GM12872 (cell line): ENCODE results near the gene DIP2A.

ENCODE experiments used
- TF ChIP-seq, protein P1 (sequence below): IDR thresholded peaks from 3 replicates; pipeline ENCODE4 v1.5.1; 2011; ENCODE audit warnings: low read depth, mild to moderate bottlenecking, low read length, moderate library complexity; ENCODE audit not compliant: insufficient read depth

Gene DIP2A

DNA sequence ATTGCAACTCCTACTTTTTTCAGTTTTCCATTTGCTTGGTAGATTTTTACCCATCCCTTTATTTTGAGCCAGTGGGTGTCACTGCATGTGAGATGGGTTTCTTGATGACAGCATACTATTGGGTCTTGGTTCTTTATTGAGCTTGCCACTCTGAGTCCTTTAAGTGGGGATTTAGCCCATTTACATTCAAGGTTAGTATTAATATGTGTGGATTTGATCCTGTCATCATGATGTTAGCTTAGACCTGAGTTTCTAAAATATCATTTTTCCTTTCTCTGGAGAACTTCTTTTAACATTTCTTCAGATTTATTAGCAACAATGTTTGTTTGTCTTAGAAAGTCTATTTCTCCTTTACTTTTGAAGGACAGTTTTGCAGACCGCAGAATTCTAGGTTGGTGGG, 158.0 kb downstream of the DIP2A start:
- TF ChIP-seq, protein P1, sequence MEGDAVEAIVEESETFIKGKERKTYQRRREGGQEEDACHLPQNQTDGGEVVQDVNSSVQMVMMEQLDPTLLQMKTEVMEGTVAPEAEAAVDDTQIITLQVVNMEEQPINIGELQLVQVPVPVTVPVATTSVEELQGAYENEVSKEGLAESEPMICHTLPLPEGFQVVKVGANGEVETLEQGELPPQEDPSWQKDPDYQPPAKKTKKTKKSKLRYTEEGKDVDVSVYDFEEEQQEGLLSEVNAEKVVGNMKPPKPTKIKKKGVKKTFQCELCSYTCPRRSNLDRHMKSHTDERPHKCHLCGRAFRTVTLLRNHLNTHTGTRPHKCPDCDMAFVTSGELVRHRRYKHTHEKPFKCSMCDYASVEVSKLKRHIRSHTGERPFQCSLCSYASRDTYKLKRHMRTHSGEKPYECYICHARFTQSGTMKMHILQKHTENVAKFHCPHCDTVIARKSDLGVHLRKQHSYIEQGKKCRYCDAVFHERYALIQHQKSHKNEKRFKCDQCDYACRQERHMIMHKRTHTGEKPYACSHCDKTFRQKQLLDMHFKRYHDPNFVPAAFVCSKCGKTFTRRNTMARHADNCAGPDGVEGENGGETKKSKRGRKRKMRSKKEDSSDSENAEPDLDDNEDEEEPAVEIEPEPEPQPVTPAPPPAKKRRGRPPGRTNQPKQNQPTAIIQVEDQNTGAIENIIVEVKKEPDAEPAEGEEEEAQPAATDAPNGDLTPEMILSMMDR, result no peak

GRCh38 chr21:46617267-46618051, 158.8 kb downstream of the DIP2A start:
- TF ChIP-seq, protein P1, result no peak

GRCh38 chr21:46618738-46619379, 160.2 kb downstream of the DIP2A start:
- TF ChIP-seq, protein P1, result no peak
